B cell (primary cell): ENCODE data around the gene CPNE4. TPM values are rescaled to one million over a fixed set of nuclear protein-coding genes. Genes with fewer than 3 reads are reported as not detected.

Experiments used
- ATAC-seq: fragments of 200-7000 bp; cut with Tn5 transposase; one replicate; pipeline ENCODE4 v1.10.0; 2021; ENCODE audit warnings: low read depth, mild to moderate bottlenecking, moderate number of reproducible peaks, moderate library complexity
- CTCF ChIA-PET: fragments of 350-600 bp; sonication (Branson Sonifier 250); formaldehyde crosslinking; loops from one replicate; lab custom pipeline; 2021; ENCODE audit warnings: antibody characterized with exemption, inconsistent platforms; lab: Charles Lee
- POLR2A ChIA-PET: fragments of 350-600 bp; sonication (Branson Sonifier 250); formaldehyde crosslinking; loops from one replicate; lab custom pipeline; 2021; ENCODE audit warnings: antibody characterized with exemption; lab: Charles Lee
- DNase-seq: peaks from one replicate; pipeline ENCODE4 v3.0.0; 2013
- H2AFZ ChIP-seq: 2 replicates; pipeline ENCODE4 v1.6.1; 2012; ENCODE audit warnings: mild to moderate bottlenecking, low read depth, low read length; ENCODE audit not compliant: insufficient read depth, poor library complexity, severe bottlenecking
- H3K27ac ChIP-seq, 2 donors: 1 replicate in 1 of 2; 2 replicates in 1 of 2; pipeline ENCODE4 v1.5.1; 2012 to 2013; ENCODE audit warnings: low read length in 2 of 2, mild to moderate bottlenecking in 2 of 2, moderate library complexity in 1 of 2
- H3K27me3 ChIP-seq, 4 experiments: fragments of 200-600 bp in 1 of 4; sonication (generic) in 1 of 4; replicated peaks in 1 of 4; 1 replicate in 2 of 4; 2 replicates in 2 of 4; pipeline versions ENCODE4 v1.6.1 to v1.7.0; 2013 to 2016; ENCODE audit warnings: low read length in 3 of 4, mild to moderate bottlenecking in 2 of 4, mixed read lengths in 1 of 4, moderate library complexity in 1 of 4; ENCODE audit not compliant: insufficient read depth in 4 of 4, control insufficient read depth in 3 of 4; ENCODE audit errors: control extremely low read depth in 1 of 4
- H3K36me3 ChIP-seq, 2 experiments: replicated peaks in 1 of 2; 1 replicate in 1 of 2; 2 replicates in 1 of 2; pipeline versions ENCODE4 v1.6.1 to v1.7.1; 2013; ENCODE audit warnings: low read length in 1 of 2; ENCODE audit not compliant: insufficient read depth in 2 of 2, control insufficient read depth in 1 of 2; ENCODE audit errors: control extremely low read depth in 1 of 2, extremely low read depth in 1 of 2
- H3K4me1 ChIP-seq, 2 donors: fragments of 200-600 bp in 1 of 2; sonication (generic) in 1 of 2; 1 replicate in 1 of 2; 2 replicates in 1 of 2; pipeline versions ENCODE4 v1.5.1 to v1.6.1; 2013 to 2017; ENCODE audit warnings: low read length in 2 of 2; ENCODE audit not compliant: control insufficient read depth in 2 of 2, insufficient read depth in 2 of 2
- H3K4me2 ChIP-seq: replicated peaks from 2 replicates; pipeline ENCODE3; 2012; ENCODE audit warnings: mild to moderate bottlenecking, low read depth, low read length; ENCODE audit not compliant: poor library complexity, severe bottlenecking
- H3K4me3 ChIP-seq, 5 experiments: fragments of 200-600 bp in 1 of 5; sonication (generic) in 1 of 5; 1 replicate in 3 of 5; 2 replicates in 2 of 5; pipeline versions ENCODE4 v1.5.1 to v1.7.0; 2011 to 2016; ENCODE audit warnings: low read length in 4 of 5, mild to moderate bottlenecking in 4 of 5, low read depth in 2 of 5, control low read depth in 1 of 5, moderate library complexity in 1 of 5; ENCODE audit not compliant: insufficient read depth in 1 of 5; ENCODE audit errors: control extremely low read depth in 1 of 5, extremely low read depth in 1 of 5
- H3K79me2 ChIP-seq: fragments of 200-600 bp; sonication (generic); one replicate; pipeline ENCODE4 v1.6.0; 2016; ENCODE audit warnings: low read length; ENCODE audit not compliant: control insufficient read depth, insufficient read depth
- H3K9ac ChIP-seq: fragments of 200-600 bp; sonication (generic); 2 replicates; pipeline ENCODE4 v1.6.1; 2017; ENCODE audit warnings: mild to moderate bottlenecking, low read length, moderate library complexity
- H3K9me3 ChIP-seq, 3 donors: one replicate each; pipeline versions ENCODE4 v1.6.1 to v1.7.1; 2013; ENCODE audit warnings: low read length in 2 of 3; ENCODE audit not compliant: control insufficient read depth in 2 of 3, insufficient read depth in 1 of 3; ENCODE audit errors: control extremely low read depth in 1 of 3
- H4K20me1 ChIP-seq: 2 replicates; pipeline ENCODE4 v1.6.0; 2012; ENCODE audit warnings: mild to moderate bottlenecking, low read length; ENCODE audit not compliant: insufficient read depth, control insufficient read depth, poor library complexity, severe bottlenecking
- H3K27ac Mint-ChIP-seq: one replicate; pipeline ENCODE4 v1.8.0; 2021; ENCODE audit warnings: mixed read lengths
- H3K27me3 Mint-ChIP-seq: one replicate; pipeline ENCODE4 v1.8.0; 2021; ENCODE audit warnings: mixed read lengths
- H3K4me1 Mint-ChIP-seq: one replicate; pipeline ENCODE4 v1.8.0; 2021; ENCODE audit warnings: mixed read lengths
- H3K4me3 Mint-ChIP-seq: one replicate; pipeline ENCODE4 v1.8.0; 2021; ENCODE audit warnings: mixed read lengths
- H3K9me3 Mint-ChIP-seq: one replicate; pipeline ENCODE4 v1.8.0; 2022; ENCODE audit warnings: mixed read lengths; ENCODE audit not compliant: insufficient read depth
- EZH2 ChIP-seq: IDR thresholded peaks from 2 replicates; pipeline ENCODE4 v1.6.1; 2012; ENCODE audit warnings: borderline replicate concordance, low read depth, mild to moderate bottlenecking, moderate library complexity, low read length; ENCODE audit not compliant: insufficient read depth, poor library complexity, severe bottlenecking
- WGBS: methylation state at CpG from one replicate; pipeline ENCODE4 v1.1.5; 2013; ENCODE audit warnings: missing lambda C conversion rate; ENCODE audit not compliant: insufficient coverage; 5-methylcytosine and 5-hydroxymethylcytosine counted together
- intact Hi-C: fragments of 100-400 bp; cut with micrococcal nuclease; formaldehyde crosslinking; loops from one replicate; pipeline ENCODE4 v1.10.0; 2022
- polyA plus RNA-seq: library from polyadenylated mRNA; depleted of rRNA; stranded (reverse); fragments of >200 nt; gene quantifications from 2 replicates; pipeline ENCODE4 v1.2.3, GENCODE V29; 2012
- total RNA-seq, 2 donors: library from RNA; stranded (reverse); fragments of 120-200 nt in 1 of 2; gene quantifications; 1 replicate in 1 of 2; 2 replicates in 1 of 2; pipeline versions ENCODE4 v1.2.3 to v1.2.4, GENCODE V29; 2013 to 2022
- TF ChIP-seq, protein P1 (sequence below): fragments of 200-600 bp; IDR thresholded peaks from one replicate; pipeline ENCODE4 v1.8.0; 2022; ENCODE audit warnings: antibody characterized with exemption, mild to moderate bottlenecking

The CPNE4 gene
- total and polyA plus RNA-seq, 2 donors (not counting 1 experiment from before 2014, with no cell fraction given), result not detected

DNA sequence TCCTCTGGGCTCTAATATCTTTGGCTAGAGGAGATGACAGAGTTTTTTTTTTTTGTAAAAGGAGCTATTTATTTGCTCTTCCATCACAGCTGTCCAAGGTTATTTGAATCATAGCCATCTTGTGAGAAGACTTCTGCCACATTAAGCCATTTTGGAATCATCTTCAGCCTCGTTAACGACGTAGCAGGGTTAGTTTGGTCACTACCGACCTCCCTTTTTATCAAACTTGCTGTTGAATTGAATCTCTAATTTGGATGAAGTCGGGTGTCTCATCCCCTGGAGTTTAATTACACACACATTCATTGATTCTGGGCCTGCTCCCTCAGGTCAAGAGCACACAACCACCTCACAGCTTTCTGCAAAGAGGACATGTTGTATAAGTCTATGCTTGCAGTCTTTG is 238.7 kb downstream of the CPNE4 start:
- Histone ChIP-seq H4K20me1 (no peaks in the 10 kb centered on the region), H3K9me3 (no peaks in the 10 kb centered on the region), H3K27ac (no peak overlapping the region), H3K4me2 (no peak overlapping the region), H3K4me3 (no peak overlapping the region), H3K4me1 (peaks cover 7 to 22% of the 10 kb centered on the region in 2 donors), H3K27me3 (peaks cover 0 to 5% (median 2%) of the 10 kb centered on the region in 4 experiments), H2AFZ (no peak overlapping the region), H3K36me3 (no peaks in the 10 kb centered on the region), H3K79me2 (no peaks in the 10 kb centered on the region), H3K9ac (no peak overlapping the region)
- Mint-ChIP-seq H3K27ac (no peak overlapping the region), H3K9me3 (no peaks in the 10 kb centered on the region), H3K4me1 (peaks cover 22% of the 10 kb centered on the region), H3K27me3 (peaks cover 33% of the 10 kb centered on the region), H3K4me3 (no peak overlapping the region)
- no peak for DNase-seq
- ChIA-PET POLR2A (no interaction called here), CTCF (interaction anchor here (0.7 to 1.7 kb wide), 4 partner anchors 14 to 604 kb away, joined by 4 to 6 read pairs (median 5); no protein-coding TSS in a partner anchor)
- no peak for TF ChIP-seq EZH2
- TF ChIP-seq, protein P1, sequence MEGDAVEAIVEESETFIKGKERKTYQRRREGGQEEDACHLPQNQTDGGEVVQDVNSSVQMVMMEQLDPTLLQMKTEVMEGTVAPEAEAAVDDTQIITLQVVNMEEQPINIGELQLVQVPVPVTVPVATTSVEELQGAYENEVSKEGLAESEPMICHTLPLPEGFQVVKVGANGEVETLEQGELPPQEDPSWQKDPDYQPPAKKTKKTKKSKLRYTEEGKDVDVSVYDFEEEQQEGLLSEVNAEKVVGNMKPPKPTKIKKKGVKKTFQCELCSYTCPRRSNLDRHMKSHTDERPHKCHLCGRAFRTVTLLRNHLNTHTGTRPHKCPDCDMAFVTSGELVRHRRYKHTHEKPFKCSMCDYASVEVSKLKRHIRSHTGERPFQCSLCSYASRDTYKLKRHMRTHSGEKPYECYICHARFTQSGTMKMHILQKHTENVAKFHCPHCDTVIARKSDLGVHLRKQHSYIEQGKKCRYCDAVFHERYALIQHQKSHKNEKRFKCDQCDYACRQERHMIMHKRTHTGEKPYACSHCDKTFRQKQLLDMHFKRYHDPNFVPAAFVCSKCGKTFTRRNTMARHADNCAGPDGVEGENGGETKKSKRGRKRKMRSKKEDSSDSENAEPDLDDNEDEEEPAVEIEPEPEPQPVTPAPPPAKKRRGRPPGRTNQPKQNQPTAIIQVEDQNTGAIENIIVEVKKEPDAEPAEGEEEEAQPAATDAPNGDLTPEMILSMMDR, result no peak
- intact Hi-C loops, result loop anchor here (10.0 kb wide), 1 partner anchor 761 kb away; no protein-coding TSS in a partner anchor
- ATAC-seq, result no peak
- no CpG with 5 or more reads among the region's 5 CpGs for WGBS

DNA sequence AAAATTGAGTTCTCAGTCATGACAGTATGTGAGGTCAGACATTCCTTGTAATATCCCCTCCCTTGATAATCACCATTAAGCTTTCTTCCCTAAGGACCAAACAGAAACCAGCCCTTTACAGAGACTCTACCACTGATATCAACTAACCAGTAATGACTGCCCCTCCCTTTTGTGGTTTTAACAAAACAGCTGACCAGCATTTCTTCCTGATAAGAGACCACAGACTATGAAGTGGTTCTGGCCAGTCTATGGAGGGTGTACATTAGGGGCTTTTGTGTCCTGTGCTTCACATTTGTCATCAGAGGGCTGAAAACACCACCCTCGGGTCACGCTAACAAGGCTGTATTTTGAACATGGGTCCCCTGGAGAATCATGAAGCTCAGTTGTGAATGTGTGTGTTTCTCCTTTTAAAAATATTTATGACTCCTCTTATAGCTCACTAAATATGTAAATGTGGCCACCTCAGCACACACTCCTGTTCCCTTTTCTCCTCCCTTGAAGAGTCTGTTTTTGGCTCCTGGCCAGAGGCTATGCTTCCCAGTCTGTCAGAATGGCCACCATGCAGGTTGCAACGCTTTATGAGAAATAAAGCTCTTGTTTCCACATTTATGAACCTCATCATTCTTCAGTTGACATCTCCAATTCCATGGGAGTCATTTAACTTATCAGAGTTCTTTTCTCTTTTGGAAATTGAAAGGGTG is 239.3 kb downstream of the CPNE4 start:
- H3K27me3 Mint-ChIP-seq, result peaks cover 32% of the 10 kb centered on the region

More for the DNA sequence above, 239.3 kb downstream of the CPNE4 start:
- H3K9ac ChIP-seq, result no peak overlapping the region
- Mint-ChIP-seq H3K4me1 (peaks cover 22% of the 10 kb centered on the region), H3K9me3 (no peaks in the 10 kb centered on the region), H3K27ac (no peak overlapping the region), H3K4me3 (no peak overlapping the region)
- ATAC-seq (no peak), DNase-seq (no peak)
- H3K79me2 ChIP-seq, result no peaks in the 10 kb centered on the region
- peaks cover 7 to 22% of the 10 kb centered on the region in 2 donors for H3K4me1 ChIP-seq
- H3K4me3 ChIP-seq, result no peak overlapping the region
- WGBS, result 83% methylated on average over 1 of the region's 3 CpGs
- TF ChIP-seq, protein P1, result no peak
- TF ChIP-seq EZH2, result no peak
- peaks cover 0 to 4% (median 2%) of the 10 kb centered on the region in 4 experiments for H3K27me3 ChIP-seq
- H3K27ac ChIP-seq, result no peak overlapping the region
- H2AFZ ChIP-seq, result no peak overlapping the region
- no peaks in the 10 kb centered on the region for H4K20me1 ChIP-seq
- ChIA-PET CTCF (interaction anchor here (0.6 to 2.3 kb wide), 8 partner anchors 11 to 604 kb away, joined by 3 to 13 read pairs (median 5); no protein-coding TSS in a partner anchor), POLR2A (no interaction called here)
- H3K9me3 ChIP-seq, result no peaks in the 10 kb centered on the region
- no peaks in the 10 kb centered on the region for H3K36me3 ChIP-seq
- H3K4me2 ChIP-seq, result no peak overlapping the region
- intact Hi-C loops, result loop anchor here (10.0 kb wide), 1 partner anchor 761 kb away; no protein-coding TSS in a partner anchor
